Fibroblast of mammary gland (primary cell): Measurements from ENCODE around the gene EIF1AD.
"Not testable (repeated sequence)": the region's sequence is repeated elsewhere in the genome, so short reads cannot be mapped to it uniquely, and the experiment has no call there.

ENCODE experiments used
- DNase-seq: peaks from one replicate; pipeline ENCODE4 v3.0.0-alpha.2; 2010; ENCODE audit warnings: low read depth
- H3K4me3 ChIP-seq: 2 replicates; pipeline ENCODE4 v1.5.1; 2011; ENCODE audit warnings: low read depth, mild to moderate bottlenecking, low read length, moderate library complexity; ENCODE audit not compliant: control insufficient read depth
- TF ChIP-seq, protein P1 (sequence below): conservative IDR thresholded peaks from 2 replicates; pipeline ENCODE4 v1.5.1; 2011; ENCODE audit warnings: low read depth, low read length, inconsistent platforms; ENCODE audit not compliant: control insufficient read depth, insufficient read depth

EIF1AD gene

DNA sequence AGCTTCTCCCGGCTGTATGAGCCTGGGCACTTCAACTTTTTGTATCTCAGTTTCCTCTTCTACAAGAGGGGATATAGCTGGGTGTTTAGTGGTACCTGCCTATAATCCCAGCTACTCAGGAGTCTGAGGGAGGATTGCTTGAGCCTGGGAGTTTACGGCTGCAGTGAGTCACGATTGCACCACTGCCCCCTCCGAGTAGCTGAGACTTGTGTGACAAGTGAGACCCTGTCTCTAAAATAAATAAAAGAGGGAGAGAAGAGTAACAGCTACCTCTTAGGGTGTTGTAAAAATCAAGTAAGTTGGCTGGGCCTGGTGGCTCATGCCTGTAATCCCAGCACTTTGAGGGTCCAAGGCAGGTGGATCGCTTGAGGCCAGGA, 34.4 kb upstream of the EIF1AD start:
- TF ChIP-seq, protein P1, sequence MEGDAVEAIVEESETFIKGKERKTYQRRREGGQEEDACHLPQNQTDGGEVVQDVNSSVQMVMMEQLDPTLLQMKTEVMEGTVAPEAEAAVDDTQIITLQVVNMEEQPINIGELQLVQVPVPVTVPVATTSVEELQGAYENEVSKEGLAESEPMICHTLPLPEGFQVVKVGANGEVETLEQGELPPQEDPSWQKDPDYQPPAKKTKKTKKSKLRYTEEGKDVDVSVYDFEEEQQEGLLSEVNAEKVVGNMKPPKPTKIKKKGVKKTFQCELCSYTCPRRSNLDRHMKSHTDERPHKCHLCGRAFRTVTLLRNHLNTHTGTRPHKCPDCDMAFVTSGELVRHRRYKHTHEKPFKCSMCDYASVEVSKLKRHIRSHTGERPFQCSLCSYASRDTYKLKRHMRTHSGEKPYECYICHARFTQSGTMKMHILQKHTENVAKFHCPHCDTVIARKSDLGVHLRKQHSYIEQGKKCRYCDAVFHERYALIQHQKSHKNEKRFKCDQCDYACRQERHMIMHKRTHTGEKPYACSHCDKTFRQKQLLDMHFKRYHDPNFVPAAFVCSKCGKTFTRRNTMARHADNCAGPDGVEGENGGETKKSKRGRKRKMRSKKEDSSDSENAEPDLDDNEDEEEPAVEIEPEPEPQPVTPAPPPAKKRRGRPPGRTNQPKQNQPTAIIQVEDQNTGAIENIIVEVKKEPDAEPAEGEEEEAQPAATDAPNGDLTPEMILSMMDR = no peak
- DNase-seq = no peak
- no peak overlapping the region for H3K4me3 ChIP-seq

- DNase-seq = no peak
- TF ChIP-seq, protein P1 = no peak
- no peak overlapping the region for H3K4me3 ChIP-seq
Observed at GRCh38 chr11:66035653-66036333, 33.8 kb upstream of the EIF1AD start.

GRCh38 chr11:66032957-66033735, 31.2 kb upstream of the EIF1AD start:
- TF ChIP-seq, protein P1 = no peak
- H3K4me3 ChIP-seq = no peak overlapping the region
- no peak for DNase-seq

DNA sequence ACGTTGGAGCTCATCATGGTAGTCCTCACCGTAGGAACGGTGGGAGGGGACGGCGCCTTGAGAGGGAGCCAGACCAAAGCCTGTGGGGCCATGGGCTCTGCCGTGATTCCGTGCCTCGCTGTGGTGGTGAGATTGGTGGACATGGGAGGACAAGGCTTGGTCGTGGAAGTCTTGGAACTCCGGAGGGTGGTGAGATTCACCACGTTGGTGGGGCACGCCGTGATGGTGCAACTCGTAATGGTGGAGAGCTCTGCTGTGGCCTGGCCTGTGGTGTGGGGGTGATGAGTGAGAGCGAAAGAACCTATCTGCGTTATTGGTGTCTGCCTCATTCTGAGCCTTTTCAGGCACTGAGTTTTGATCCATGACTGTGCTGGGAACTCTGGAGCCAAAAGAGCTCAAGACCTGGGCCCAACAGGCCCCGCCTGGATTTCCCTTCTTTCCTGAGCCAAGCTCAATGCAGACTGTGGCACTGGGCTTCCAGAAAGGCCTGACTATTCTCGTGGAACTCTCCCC, 24.1 kb upstream of the EIF1AD start, which contains the start of gene CATSPER1:
Gene CATSPER1 (minus strand): TSS at position 463 of the 513 bp plus-strand sequence. CDS start 100 bp downstream, at position 363.
- no peak for DNase-seq
- no peak within 1 kb of the TSS for H3K4me3 ChIP-seq
- TF ChIP-seq, protein P1 = no peak

DNA sequence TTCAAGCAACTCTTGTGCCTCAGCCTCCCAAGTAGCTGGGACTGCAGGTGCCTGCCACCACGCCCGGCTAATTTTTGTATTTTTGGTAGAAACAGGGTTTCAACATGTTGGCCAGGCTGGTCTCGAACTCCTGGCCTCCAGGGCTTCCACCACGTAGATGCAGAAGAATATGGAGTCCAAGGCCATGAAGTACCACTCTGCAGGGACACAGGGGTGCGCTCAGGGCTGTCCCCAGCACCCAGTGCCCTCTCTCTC, 21.2 kb upstream of the EIF1AD start:
- not testable (repeated sequence) for H3K4me3 ChIP-seq, DNase-seq

GRCh38 chr11:66022401-66023185, 20.6 kb upstream of the EIF1AD start:
- TF ChIP-seq, protein P1 = peak; percentile 69
- no peak overlapping the region for H3K4me3 ChIP-seq
- DNase-seq = peak; percentile 47
